SU-DHL-6 (cell line): ENCODE measurements around the gene BAG3.

Experiments
- H2AFZ ChIP-seq: fragments of 200-600 bp; sonication (generic); 2 replicates; pipeline ENCODE4 v1.6.1; 2014; ENCODE audit warnings: low read depth, mild to moderate bottlenecking, moderate library complexity, mixed read lengths, antibody characterized with exemption, low read length; ENCODE audit not compliant: severe bottlenecking
- H3F3A ChIP-seq: fragments of 200-600 bp; shearing (Covaris generic); 2 replicates; pipeline ENCODE4 v1.6.0; 2016; ENCODE audit warnings: antibody characterized with exemption, mild to moderate bottlenecking; ENCODE audit not compliant: insufficient read depth
- H3K27ac ChIP-seq: fragments of 200-600 bp; sonication (generic); 2 replicates; pipeline ENCODE4 v1.5.1; 2016; ENCODE audit warnings: low read depth, mild to moderate bottlenecking, low read length, moderate library complexity, mixed read lengths
- H3K27me3 ChIP-seq: fragments of 200-600 bp; sonication (generic), shearing (Covaris generic); 2 replicates; pipeline ENCODE4 v1.6.0; 2014; ENCODE audit warnings: mild to moderate bottlenecking, low read length
- H3K36me3 ChIP-seq: fragments of 200-600 bp; sonication (generic); 2 replicates; pipeline ENCODE4 v1.6.1; 2014; ENCODE audit warnings: mild to moderate bottlenecking, low read length, mixed read lengths
- H3K4me2 ChIP-seq: fragments of 300-600, 200-600 bp; shearing (Covaris generic), sonication (generic); 2 replicates; pipeline ENCODE4 v1.6.0; 2014; ENCODE audit warnings: low read length, low read depth, mild to moderate bottlenecking; ENCODE audit not compliant: poor library complexity, severe bottlenecking
- H3K4me3 ChIP-seq: fragments of 200-600 bp; sonication (generic); 2 replicates; pipeline ENCODE4 v1.5.1; 2014; ENCODE audit warnings: antibody characterized with exemption, low read length, mild to moderate bottlenecking, mixed read lengths; ENCODE audit not compliant: insufficient read depth, poor library complexity, severe bottlenecking
- H3K79me2 ChIP-seq: fragments of 200-600 bp; sonication (generic); 2 replicates; pipeline ENCODE4 v1.6.1; 2014; ENCODE audit warnings: mild to moderate bottlenecking, low read length, moderate library complexity; ENCODE audit not compliant: insufficient read depth
- H3K9ac ChIP-seq: fragments of 200-600 bp; sonication (generic); 2 replicates; pipeline ENCODE4 v1.7.0; 2014; ENCODE audit warnings: mild to moderate bottlenecking, low read length
- H3K9me2 ChIP-seq: fragments of 200-600 bp; sonication (generic); replicated peaks from 2 replicates; pipeline ENCODE4 v1.6.1; 2014; ENCODE audit warnings: low read length; ENCODE audit not compliant: insufficient read depth
- H3K9me3 ChIP-seq: fragments of 200-600 bp; sonication (generic); 2 replicates; pipeline ENCODE4 v1.6.1; 2014; ENCODE audit warnings: low read length, mixed read lengths; ENCODE audit not compliant: insufficient read depth
- H4K20me1 ChIP-seq: fragments of 200-600 bp; sonication (generic); 2 replicates; pipeline ENCODE4 v1.6.1; 2014; ENCODE audit warnings: low read depth, mild to moderate bottlenecking, antibody characterized with exemption, low read length, moderate library complexity, mixed read lengths
- EZH2phosphoT487 ChIP-seq: fragments of 200-600 bp; sonication (generic), shearing (Covaris generic); conservative IDR thresholded peaks from 2 replicates; pipeline ENCODE4 v1.6.1; 2018; ENCODE audit warnings: mild to moderate bottlenecking, antibody characterized with exemption, low read length, moderate library complexity, mixed read lengths
- TF ChIP-seq, protein P1 (sequence below): fragments of 200-600 bp; sonication (generic); IDR thresholded peaks from one replicate; pipeline ENCODE4 v1.5.1; 2017; ENCODE audit warnings: antibody characterized with exemption, mild to moderate bottlenecking, low read length, moderate library complexity; ENCODE audit not compliant: insufficient read depth, poor library complexity, severe bottlenecking

Gene BAG3

DNA sequence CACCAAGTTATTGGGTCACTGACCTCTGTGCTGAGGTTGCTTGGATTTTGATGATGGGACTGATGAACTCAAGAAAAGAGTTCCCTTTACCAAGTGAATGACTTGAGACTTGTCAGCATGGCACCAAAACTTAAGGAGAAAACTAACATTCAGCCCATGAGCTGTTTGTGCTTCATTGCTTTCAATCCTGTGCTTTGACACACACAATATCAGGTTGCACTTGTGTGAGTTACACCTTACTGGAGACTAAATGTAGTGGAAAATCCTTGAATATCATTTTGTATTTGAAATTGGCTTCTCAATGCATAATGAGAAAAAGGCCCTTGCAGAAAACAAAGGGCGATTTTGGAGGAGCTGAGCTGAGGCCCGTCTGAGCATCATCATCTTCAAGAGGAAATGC lies 2.7 kb downstream of the BAG3 start:
- no peaks in the 10 kb centered on the region for H3K27me3 ChIP-seq
- H2AFZ ChIP-seq: no peak overlapping the region
- H3F3A ChIP-seq: peaks cover 10% of the 10 kb centered on the region
- no peaks in the 10 kb centered on the region for H3K9me2 ChIP-seq
- H3K36me3 ChIP-seq: no peaks in the 10 kb centered on the region
- H3K4me2 ChIP-seq: no peak overlapping the region
- no peaks in the 10 kb centered on the region for H3K9me3 ChIP-seq
- no peak overlapping the region for H3K27ac ChIP-seq
- no peaks in the 10 kb centered on the region for H4K20me1 ChIP-seq
- H3K9ac ChIP-seq: no peak overlapping the region
- TF ChIP-seq, protein P1, sequence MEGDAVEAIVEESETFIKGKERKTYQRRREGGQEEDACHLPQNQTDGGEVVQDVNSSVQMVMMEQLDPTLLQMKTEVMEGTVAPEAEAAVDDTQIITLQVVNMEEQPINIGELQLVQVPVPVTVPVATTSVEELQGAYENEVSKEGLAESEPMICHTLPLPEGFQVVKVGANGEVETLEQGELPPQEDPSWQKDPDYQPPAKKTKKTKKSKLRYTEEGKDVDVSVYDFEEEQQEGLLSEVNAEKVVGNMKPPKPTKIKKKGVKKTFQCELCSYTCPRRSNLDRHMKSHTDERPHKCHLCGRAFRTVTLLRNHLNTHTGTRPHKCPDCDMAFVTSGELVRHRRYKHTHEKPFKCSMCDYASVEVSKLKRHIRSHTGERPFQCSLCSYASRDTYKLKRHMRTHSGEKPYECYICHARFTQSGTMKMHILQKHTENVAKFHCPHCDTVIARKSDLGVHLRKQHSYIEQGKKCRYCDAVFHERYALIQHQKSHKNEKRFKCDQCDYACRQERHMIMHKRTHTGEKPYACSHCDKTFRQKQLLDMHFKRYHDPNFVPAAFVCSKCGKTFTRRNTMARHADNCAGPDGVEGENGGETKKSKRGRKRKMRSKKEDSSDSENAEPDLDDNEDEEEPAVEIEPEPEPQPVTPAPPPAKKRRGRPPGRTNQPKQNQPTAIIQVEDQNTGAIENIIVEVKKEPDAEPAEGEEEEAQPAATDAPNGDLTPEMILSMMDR: no peak
- TF ChIP-seq EZH2phosphoT487: no peak
- no peaks in the 10 kb centered on the region for H3K79me2 ChIP-seq
- no peak overlapping the region for H3K4me3 ChIP-seq

DNA sequence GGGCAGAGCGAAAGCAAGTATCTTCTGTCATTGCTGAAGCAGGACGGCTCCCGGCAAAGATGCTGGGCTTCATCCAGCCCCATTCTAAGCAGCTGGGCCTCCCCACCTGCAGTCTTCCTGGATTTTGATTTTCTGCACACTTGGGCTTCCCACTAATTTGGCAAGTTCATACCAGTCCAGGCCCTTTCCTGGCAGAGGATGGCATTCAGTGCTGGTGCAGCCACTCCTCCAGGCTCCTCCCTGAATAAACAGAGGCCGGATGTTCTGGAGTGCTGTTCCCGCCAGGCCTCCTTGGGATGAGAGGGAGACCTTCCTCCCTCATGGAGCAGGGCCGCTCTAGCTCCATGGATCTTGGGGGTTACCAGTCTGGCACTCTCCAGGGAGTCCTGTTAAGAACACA lies 3.4 kb downstream of the BAG3 start:
- Histone ChIP-seq H2AFZ (no peak overlapping the region), H3K4me3 (no peak overlapping the region), H3K9me2 (no peaks in the 10 kb centered on the region), H3K27me3 (no peaks in the 10 kb centered on the region), H3K4me2 (no peak overlapping the region), H3K36me3 (no peaks in the 10 kb centered on the region), H3K79me2 (no peaks in the 10 kb centered on the region), H3K27ac (no peak overlapping the region), H3F3A (peaks cover 10% of the 10 kb centered on the region), H4K20me1 (no peaks in the 10 kb centered on the region), H3K9me3 (no peaks in the 10 kb centered on the region), H3K9ac (no peak overlapping the region)
- TF ChIP-seq, protein P1: no peak
- TF ChIP-seq EZH2phosphoT487: no peak

DNA sequence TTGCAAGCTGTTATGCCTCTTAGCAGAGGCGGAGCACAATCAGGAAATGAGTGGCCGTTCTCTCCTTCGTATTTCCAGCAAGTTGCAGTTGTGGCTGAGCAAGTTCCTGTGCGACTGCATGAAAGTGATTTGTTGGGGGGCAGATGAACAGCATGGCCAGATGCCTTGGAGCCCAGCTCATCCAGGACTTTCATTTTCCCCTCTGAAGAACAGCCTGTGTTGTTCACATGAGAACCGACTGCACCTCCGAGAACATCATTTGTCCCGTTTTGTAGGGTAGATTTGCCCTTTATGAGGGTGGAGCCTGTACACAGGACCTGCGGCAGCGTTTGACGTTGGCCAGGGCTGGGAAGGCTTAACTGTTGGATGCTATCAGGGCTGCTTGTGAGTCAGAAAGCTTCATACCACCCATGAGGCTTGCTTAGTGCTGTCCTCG lies 4.4 kb downstream of the BAG3 start:
- no peak overlapping the region for H3K4me2 ChIP-seq
- no peak overlapping the region for H3K27ac ChIP-seq
- no peak for TF ChIP-seq EZH2phosphoT487
- TF ChIP-seq, protein P1: no peak
- no peak overlapping the region for H3K4me3 ChIP-seq
- H2AFZ ChIP-seq: no peak overlapping the region
- no peaks in the 10 kb centered on the region for H3K9me2 ChIP-seq
- H4K20me1 ChIP-seq: no peaks in the 10 kb centered on the region
- no peaks in the 10 kb centered on the region for H3K36me3 ChIP-seq
- no peaks in the 10 kb centered on the region for H3K27me3 ChIP-seq
- no peak overlapping the region for H3K9ac ChIP-seq
- peaks cover 10% of the 10 kb centered on the region for H3F3A ChIP-seq
- no peaks in the 10 kb centered on the region for H3K79me2 ChIP-seq
- H3K9me3 ChIP-seq: no peaks in the 10 kb centered on the region
